ENCODE measurements around the gene TFDP1.

TFDP1 gene

DNA sequence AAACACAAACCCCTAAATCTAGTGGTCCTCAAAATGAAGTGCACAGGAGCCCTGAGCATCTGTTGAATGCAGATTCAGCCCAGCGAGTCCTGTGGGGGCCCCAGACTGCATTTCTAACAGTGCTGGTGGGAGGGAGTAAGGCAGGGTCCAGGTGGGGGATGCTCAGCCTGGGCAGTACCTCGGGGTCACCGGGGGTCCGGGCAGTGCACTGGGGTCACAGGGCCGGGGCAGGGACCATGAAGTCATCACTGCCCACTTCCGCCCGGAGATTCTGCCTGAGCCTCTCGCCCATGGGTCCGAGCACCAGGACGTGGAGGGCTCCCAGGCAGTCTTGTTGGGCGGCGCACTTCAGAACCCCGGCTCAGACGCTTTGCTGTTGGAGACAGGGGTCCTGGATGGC, 74.3 kb downstream of the TFDP1 start:
- Histone ChIP-seq H3K9ac (ENCODE audit: insufficient read length) (no peak overlapping the region), H3K36me3 (ENCODE audit: insufficient read depth, low read length) (no peaks in the 10 kb centered on the region), H3K9me3 (ENCODE audit: low read depth, low read length) (no peaks in the 10 kb centered on the region), H3K4me3 (no peak overlapping the region), H3K27ac (no peak overlapping the region)
- no peak for DNase-seq (ENCODE audit: low read depth, low spot score)
- TF ChIP-seq POLR2AphosphoS5 (IDR thresholded peaks at IDR 0.05; ENCODE audit: borderline replicate concordance, low read depth, low read length) (no peak), FOXP2 (optimal IDR thresholded peaks at IDR 0.05; ENCODE audit: control extremely low read depth, extremely low read length, insufficient read depth) (no peak), EZH2 (IDR thresholded peaks at IDR 0.05) (no peak)

DNA sequence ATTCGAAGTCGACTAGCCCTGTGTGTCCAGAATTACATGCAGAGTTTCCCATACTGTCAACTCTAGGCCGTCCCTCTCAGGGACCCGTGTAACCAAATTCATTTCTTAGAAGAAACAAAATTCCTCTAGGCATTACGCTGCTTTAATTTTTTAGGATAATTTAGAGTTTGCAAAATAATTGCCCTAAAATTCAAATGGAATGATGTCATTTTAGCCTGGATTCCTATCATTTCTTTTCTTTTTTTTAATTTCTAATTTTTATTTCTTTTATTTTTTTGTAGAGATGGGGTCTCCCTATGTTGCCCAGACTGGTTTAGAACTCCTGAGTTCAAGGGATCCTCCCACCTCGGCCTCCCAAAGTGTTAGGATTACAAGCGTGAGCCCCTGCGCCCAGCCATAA, 74.8 kb downstream of the TFDP1 start:
- Histone ChIP-seq H3K36me3 (ENCODE audit: insufficient read depth, low read length) (no peaks in the 10 kb centered on the region), H3K9me3 (ENCODE audit: low read depth, low read length) (no peaks in the 10 kb centered on the region), H3K9ac (ENCODE audit: insufficient read length) (no peak overlapping the region), H3K4me3 (no peak overlapping the region), H3K27ac (no peak overlapping the region)
- TF ChIP-seq EZH2 (IDR thresholded peaks at IDR 0.05) (no peak), POLR2AphosphoS5 (IDR thresholded peaks at IDR 0.05; ENCODE audit: borderline replicate concordance, low read depth, low read length) (no peak), FOXP2 (optimal IDR thresholded peaks at IDR 0.05; ENCODE audit: control extremely low read depth, extremely low read length, insufficient read depth) (no peak)
- no peak for DNase-seq (ENCODE audit: low read depth, low spot score)

DNA sequence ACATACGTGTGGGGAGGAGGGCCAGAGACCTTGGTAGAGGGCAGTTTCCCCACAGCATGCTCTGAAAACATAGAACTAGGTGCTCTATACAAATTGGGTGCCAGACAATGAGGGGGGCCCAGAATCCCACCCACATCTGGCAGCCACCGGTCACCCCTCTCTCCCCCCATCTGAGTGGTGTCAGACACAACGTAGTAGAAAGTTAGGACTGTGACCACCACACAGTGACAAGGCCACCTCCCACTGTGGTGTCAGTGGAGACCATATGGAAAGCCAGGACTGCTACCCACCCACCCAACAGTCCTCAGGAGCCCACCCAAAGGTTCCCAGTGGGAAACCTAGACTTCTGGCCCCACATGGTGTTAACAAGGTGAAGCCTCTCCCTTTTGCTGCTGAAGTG, 75.5 kb downstream of the TFDP1 start:
- TF ChIP-seq EZH2 (IDR thresholded peaks at IDR 0.05) (no peak), FOXP2 (optimal IDR thresholded peaks at IDR 0.05; ENCODE audit: control extremely low read depth, extremely low read length, insufficient read depth) (no peak), POLR2AphosphoS5 (IDR thresholded peaks at IDR 0.05; ENCODE audit: borderline replicate concordance, low read depth, low read length) (no peak)
- Histone ChIP-seq H3K27ac (no peak overlapping the region), H3K9ac (ENCODE audit: insufficient read length) (no peak overlapping the region), H3K4me3 (no peak overlapping the region), H3K36me3 (ENCODE audit: insufficient read depth, low read length) (no peaks in the 10 kb centered on the region), H3K9me3 (ENCODE audit: low read depth, low read length) (no peaks in the 10 kb centered on the region)
- DNase-seq (ENCODE audit: low read depth, low spot score) = no peak

DNA sequence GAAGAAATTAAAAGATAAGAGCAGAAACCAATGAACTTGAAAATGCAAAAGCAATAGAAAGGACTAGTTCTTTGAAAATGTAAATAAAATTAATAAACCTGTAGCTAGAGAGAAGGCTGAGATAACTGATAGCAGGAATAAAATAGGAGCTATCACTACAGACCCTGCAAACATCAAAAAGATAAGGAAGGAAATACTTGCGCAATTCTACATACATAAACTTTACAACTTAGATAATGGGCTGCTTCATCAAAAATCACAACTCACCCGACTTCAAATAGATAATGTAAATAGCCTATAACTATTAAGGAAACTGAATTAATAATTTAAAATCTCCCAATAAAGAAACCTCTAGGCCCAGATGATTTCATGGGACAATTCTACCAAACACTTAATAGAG, 77.0 kb downstream of the TFDP1 start:
- H3K4me3 ChIP-seq = no peak overlapping the region
- H3K27ac ChIP-seq = no peak overlapping the region
- H3K36me3 ChIP-seq (ENCODE audit: insufficient read depth, low read length) = no peaks in the 10 kb centered on the region
- no peak for TF ChIP-seq EZH2 (IDR thresholded peaks at IDR 0.05)
- TF ChIP-seq FOXP2 (optimal IDR thresholded peaks at IDR 0.05; ENCODE audit: control extremely low read depth, extremely low read length, insufficient read depth) = no peak
- no peak for TF ChIP-seq POLR2AphosphoS5 (IDR thresholded peaks at IDR 0.05; ENCODE audit: borderline replicate concordance, low read depth, low read length)
- no peak overlapping the region for H3K9ac ChIP-seq (ENCODE audit: insufficient read length)
- no peak for DNase-seq (ENCODE audit: low read depth, low spot score)
- H3K9me3 ChIP-seq (ENCODE audit: low read depth, low read length) = no peaks in the 10 kb centered on the region

DNA sequence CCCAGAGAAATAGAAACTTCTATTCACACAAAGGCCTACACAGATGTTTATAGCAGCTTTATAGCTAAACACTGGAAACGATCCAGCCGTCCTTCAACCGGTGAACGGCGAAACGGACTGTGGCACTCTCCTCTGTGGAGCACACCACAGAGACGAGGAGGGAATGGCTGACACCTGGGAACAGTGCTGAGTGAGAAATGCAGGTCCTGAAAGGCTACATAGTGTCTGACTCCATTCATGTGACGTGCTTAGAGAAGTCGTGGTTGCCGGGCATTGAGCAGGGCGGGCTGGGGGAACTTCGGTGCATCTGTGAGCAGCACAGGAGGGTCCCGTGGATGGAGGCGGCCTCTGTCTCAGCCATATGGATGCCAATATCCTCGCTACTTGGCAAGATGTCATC, 79.4 kb downstream of the TFDP1 start:
- TF ChIP-seq FOXP2 (optimal IDR thresholded peaks at IDR 0.05; ENCODE audit: control extremely low read depth, extremely low read length, insufficient read depth) (no peak), EZH2 (IDR thresholded peaks at IDR 0.05) (no peak)
- Histone ChIP-seq H3K4me3 (no peak overlapping the region), H3K36me3 (ENCODE audit: insufficient read depth, low read length) (no peaks in the 10 kb centered on the region), H3K27ac (no peak overlapping the region), H3K9ac (ENCODE audit: insufficient read length) (no peak overlapping the region), H3K9me3 (ENCODE audit: low read depth, low read length) (no peaks in the 10 kb centered on the region)
- no peak for DNase-seq (ENCODE audit: low read depth, low spot score)

DNA sequence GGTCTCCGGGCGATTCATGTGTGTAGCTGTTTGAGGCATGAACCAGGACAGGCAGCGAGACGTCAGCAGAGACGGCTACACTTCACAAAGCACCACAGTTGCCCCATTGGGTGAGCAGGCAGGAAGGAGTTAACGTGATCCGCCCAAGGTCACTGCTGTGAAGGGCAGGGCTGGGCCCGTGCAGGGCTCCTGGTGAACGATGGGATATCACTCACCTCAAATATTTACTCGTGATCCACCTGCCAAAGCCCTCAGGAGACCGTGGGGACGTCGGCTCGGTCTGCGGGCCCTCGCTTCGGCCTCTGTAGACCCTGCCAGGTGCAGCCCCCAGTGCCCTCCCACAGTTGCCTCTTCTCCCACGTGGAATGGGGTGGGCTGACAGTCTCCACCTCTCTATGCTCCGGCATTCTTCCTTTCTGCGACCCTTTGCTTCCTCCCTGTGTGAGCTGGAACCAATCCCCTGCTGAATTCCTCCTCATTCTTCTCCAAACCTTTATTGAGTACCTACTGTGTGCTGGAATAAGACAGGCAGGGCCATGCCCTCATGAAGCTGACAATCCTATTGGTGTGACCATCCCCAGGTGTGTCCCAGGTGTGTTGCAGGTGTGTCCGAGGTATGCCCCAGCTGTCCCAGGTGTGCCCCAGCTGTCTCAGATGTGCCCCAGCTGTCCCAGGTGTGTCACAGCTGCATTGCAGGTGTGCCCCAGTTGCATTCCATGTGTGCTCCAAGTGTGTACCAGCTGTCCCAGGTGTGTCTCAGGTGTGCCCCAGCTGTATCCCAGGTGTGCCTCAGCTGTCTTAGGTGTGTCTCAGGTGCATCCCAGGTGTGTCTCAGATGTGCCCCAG, 80.4 kb downstream of the TFDP1 start:
- TF ChIP-seq FOXP2 (optimal IDR thresholded peaks at IDR 0.05; ENCODE audit: control extremely low read depth, extremely low read length, insufficient read depth) = no peak
- TF ChIP-seq EZH2 (IDR thresholded peaks at IDR 0.05) = no peak
- no peak for TF ChIP-seq POLR2AphosphoS5 (IDR thresholded peaks at IDR 0.05; ENCODE audit: borderline replicate concordance, low read depth, low read length)
- no peak overlapping the region for H3K27ac ChIP-seq
- no peaks in the 10 kb centered on the region for H3K36me3 ChIP-seq (ENCODE audit: insufficient read depth, low read length)
- no peak for DNase-seq (ENCODE audit: low read depth, low spot score)
- no peak overlapping the region for H3K9ac ChIP-seq (ENCODE audit: insufficient read length)
- no peaks in the 10 kb centered on the region for H3K9me3 ChIP-seq (ENCODE audit: low read depth, low read length)
- no peak overlapping the region for H3K4me3 ChIP-seq

DNA sequence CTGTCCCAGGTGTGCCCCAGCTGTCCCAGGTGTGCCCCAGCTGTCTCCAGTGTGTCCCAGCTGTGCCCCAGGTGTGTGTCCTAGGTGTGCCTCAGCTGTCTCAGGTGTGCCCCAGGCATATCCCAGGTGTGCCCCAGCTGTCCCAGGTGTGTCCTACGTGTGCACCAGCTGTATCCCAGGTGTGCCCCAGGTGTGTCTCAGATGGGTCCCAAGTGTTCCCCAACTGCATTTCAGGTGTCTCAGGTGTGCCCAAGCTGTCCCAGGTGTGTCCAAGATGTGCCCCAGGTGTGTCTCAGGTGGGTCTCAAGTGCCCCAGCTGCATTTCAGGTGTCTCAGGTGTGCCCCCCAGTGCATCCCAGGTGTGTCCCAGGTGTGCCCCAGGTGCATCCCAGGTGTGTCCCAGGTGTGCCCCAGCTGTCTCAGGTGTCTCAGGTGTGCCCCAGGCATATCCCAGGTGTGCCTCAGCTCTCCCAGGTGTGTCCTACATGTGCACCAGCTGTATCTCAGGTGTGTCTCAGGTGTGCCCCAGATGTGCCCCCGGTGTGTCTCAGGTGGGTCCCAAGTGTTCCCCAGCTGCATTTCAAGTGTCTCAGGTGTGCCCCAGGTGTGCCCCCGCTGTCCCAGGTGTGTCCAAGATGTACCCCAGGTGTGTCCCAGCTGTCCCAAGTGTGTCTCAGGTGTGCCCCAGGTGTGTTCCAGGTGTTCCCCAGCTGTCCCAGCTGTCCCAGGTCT, 81.2 kb downstream of the TFDP1 start:
- TF ChIP-seq EZH2 (IDR thresholded peaks at IDR 0.05) (no peak), POLR2AphosphoS5 (IDR thresholded peaks at IDR 0.05; ENCODE audit: borderline replicate concordance, low read depth, low read length) (no peak), FOXP2 (optimal IDR thresholded peaks at IDR 0.05; ENCODE audit: control extremely low read depth, extremely low read length, insufficient read depth) (no peak)

DNA sequence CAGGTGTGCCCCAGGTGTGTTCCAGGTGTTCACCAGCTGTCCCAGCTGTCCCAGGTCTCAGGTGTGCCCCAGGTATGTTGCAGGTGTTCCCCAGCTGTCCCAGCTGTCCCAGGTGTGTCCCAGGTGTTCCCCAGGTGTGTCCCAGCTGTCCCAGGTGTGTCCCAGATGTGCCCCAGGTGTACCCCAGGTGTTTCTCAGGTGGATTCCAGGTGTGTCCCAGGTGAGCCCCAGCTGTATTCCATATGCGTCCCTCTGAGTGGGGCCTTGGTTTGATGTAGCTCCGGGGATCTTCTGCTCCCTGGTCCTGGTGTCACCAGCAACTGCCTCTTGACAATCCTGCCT, 81.7 kb downstream of the TFDP1 start:
- DNase-seq (ENCODE audit: low read depth, low spot score) = no peak
- H3K9ac ChIP-seq (ENCODE audit: insufficient read length) = no peak overlapping the region
- H3K9me3 ChIP-seq (ENCODE audit: low read depth, low read length) = no peaks in the 10 kb centered on the region
- no peaks in the 10 kb centered on the region for H3K36me3 ChIP-seq (ENCODE audit: insufficient read depth, low read length)
- TF ChIP-seq FOXP2 (optimal IDR thresholded peaks at IDR 0.05; ENCODE audit: control extremely low read depth, extremely low read length, insufficient read depth) (no peak), EZH2 (IDR thresholded peaks at IDR 0.05) (no peak), POLR2AphosphoS5 (IDR thresholded peaks at IDR 0.05; ENCODE audit: borderline replicate concordance, low read depth, low read length) (no peak)
- no peak overlapping the region for H3K4me3 ChIP-seq
- H3K27ac ChIP-seq = no peak overlapping the region

More for the DNA sequence above, 81.2 kb downstream of the TFDP1 start:
- Histone ChIP-seq H3K9me3 (ENCODE audit: low read depth, low read length) (no peaks in the 10 kb centered on the region), H3K36me3 (ENCODE audit: insufficient read depth, low read length) (no peaks in the 10 kb centered on the region), H3K27ac (no peak overlapping the region), H3K4me3 (no peak overlapping the region), H3K9ac (ENCODE audit: insufficient read length) (no peak overlapping the region)
- no peak for DNase-seq (ENCODE audit: low read depth, low spot score)
